GM12874 (cell line): ENCODE measurements around the gene FCER1G.

Source experiments
- TF ChIP-seq, protein P1 (sequence below): IDR thresholded peaks from 2 replicates; pipeline ENCODE4 v1.5.1; 2011; ENCODE audit warnings: low read depth, mild to moderate bottlenecking, control low read depth, low read length, moderate library complexity; ENCODE audit not compliant: insufficient read depth

The FCER1G gene

GRCh38 chr1:161189036-161189435 lies 26.1 kb upstream of the FCER1G start:
- TF ChIP-seq, protein P1, sequence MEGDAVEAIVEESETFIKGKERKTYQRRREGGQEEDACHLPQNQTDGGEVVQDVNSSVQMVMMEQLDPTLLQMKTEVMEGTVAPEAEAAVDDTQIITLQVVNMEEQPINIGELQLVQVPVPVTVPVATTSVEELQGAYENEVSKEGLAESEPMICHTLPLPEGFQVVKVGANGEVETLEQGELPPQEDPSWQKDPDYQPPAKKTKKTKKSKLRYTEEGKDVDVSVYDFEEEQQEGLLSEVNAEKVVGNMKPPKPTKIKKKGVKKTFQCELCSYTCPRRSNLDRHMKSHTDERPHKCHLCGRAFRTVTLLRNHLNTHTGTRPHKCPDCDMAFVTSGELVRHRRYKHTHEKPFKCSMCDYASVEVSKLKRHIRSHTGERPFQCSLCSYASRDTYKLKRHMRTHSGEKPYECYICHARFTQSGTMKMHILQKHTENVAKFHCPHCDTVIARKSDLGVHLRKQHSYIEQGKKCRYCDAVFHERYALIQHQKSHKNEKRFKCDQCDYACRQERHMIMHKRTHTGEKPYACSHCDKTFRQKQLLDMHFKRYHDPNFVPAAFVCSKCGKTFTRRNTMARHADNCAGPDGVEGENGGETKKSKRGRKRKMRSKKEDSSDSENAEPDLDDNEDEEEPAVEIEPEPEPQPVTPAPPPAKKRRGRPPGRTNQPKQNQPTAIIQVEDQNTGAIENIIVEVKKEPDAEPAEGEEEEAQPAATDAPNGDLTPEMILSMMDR = no peak

GRCh38 chr1:161190962-161191521 lies 24.1 kb upstream of the FCER1G start:
- TF ChIP-seq, protein P1 = no peak

- TF ChIP-seq, protein P1 = no peak
Measured at GRCh38 chr1:161191971-161192370, 23.1 kb upstream of the FCER1G start.

DNA sequence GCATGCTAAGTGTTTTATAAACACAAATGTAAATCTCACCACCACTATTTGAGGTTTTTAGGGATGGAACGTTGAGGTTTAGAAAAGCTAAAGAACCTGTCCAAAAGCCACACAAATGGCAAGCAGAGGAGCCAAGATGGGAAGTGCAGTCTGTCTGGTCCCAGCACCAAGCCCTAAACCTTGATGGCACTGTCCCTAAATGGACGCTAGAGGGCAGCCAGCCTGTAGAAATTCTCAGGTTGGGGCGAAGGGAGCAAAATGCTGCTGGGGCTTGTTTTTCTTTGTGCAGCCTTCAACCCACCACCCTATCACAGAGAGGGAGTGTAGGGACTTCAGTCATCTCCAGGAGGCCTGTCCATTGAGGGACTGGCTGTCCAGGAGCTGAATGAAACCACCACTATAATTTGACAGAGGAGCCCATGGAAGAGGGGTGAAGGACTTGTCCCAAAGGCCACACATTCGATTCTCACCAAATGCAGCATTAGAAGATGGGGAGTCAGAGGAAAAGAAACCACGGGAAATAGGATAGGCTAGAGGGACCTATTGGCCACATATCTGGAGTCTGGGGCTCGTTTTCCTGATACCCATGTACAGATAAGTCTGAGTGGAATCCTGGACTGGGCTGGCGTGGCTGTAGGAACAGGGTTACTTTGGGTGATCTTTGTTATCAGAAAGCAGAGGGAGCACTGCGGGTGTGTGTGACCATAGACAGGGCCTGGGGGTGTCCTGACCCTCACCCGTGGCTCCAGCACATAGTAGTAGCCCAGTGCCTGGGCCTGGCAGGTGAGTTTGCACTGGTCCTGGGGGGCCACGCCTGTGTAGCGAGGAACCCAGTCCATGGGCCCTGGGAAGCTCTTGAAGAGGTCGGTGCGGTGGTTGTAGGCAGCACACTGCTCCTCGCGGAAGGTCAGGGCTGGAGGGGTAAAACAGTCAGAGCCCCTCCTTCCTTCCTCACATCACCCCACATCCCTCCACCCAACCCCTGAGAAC lies 22.3 kb upstream of the FCER1G start:
- TF ChIP-seq, protein P1 = peak; percentile 92

DNA sequence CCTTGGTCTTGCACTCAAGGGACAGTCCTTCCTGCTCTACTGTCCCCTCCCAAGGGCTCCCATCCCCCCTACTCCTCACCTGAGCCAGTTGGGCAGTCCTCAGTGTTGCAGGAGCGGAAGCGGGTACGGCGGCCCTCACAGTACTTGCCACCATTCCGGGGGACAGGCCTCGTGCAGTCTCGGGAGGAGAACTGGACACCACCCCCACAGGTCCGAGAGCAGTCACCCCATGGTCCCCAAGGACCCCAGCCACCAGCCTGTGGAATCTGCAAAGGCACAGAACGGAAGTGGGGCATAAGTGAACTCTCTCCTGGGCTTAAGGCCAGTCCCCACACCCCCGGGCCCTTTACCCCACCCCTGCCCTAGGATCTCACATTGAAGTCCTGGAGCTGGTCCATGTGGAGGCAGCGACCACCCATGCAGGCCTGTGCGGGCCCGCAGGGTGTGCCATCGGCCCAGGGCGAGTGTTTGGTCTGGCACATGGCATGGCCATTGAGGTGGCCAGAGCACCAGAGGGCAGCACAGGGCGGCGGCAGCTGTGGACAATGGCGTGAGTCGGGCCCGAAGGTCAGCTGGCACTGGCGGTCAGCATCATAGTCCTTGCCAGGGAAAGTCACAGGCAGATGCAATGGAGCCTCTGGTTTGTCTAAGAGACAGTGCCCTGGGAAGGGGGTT lies 21.4 kb upstream of the FCER1G start:
- TF ChIP-seq, protein P1 = no peak

GRCh38 chr1:161195171-161195570 lies 19.9 kb upstream of the FCER1G start:
- TF ChIP-seq, protein P1 = no peak

- TF ChIP-seq, protein P1 = no peak
Measured at GRCh38 chr1:161196111-161196510, 19.0 kb upstream of the FCER1G start.
